HepG2 (cell line): ENCODE results near the gene APOBEC3H. TPM values are rescaled to one million over a fixed set of nuclear protein-coding genes. Genes with fewer than 3 reads are reported as not detected.

Source experiments
- ATAC-seq: fragments of 200-7000 bp; cut with Tn5 transposase; 3 replicates; pipeline ENCODE4 v1.9.1; 2020; ENCODE audit warnings: mild to moderate bottlenecking, moderate library complexity
- BruUV-seq: library from RNA; stranded (reverse); fragments of 400-500 nt; replicated peaks from 2 replicates; lab custom pipeline; 2021; lab: Mats Ljungman, UMichigan
- CTCF ChIA-PET: fragments of 300-600 bp; formaldehyde crosslinking; extraction: SDS; loops from one replicate; lab custom pipeline; 2021; ENCODE audit warnings: low total read pairs, inconsistent platforms, low intra/inter-chr PET ratio; lab: Yijun Ruan, JAX
- POLR2A ChIA-PET: fragments of 350-600 bp; sonication (Branson Sonifier 250); formaldehyde crosslinking; loops from one replicate; lab custom pipeline; 2020; ENCODE audit warnings: antibody characterized with exemption, inconsistent platforms; lab: Yijun Ruan, JAX
- DNase-seq: peaks from one replicate; pipeline ENCODE4 v3.0.0-alpha.2; 2015; ENCODE audit warnings: low spot score
- FAIRE-seq: peaks from 3 replicates; lab custom pipeline; 2011; peaks lifted over from hg19 to GRCh38; lab: Jason Lieb, UNC
- H2AFZ ChIP-seq: one replicate; pipeline ENCODE4 v1.6.1; 2011; ENCODE audit warnings: low read length, inconsistent platforms
- H3K27ac ChIP-seq: fragments of 300-600 bp; 3 replicates; pipeline ENCODE4 v1.8.0; 2011; ENCODE audit warnings: mixed run types, mild to moderate bottlenecking, mixed read lengths, low read length, inconsistent platforms; ENCODE audit not compliant: insufficient read depth; ENCODE audit errors: extremely low read length
- H3K27me3 ChIP-seq, 2 experiments: fragments of 200-600 bp in 1 of 2; 2 replicates in 1 of 2; 3 replicates in 1 of 2; pipeline versions ENCODE4 v1.6.0 to v1.8.0; 2011; ENCODE audit warnings: low read length in 2 of 2, mild to moderate bottlenecking in 2 of 2, moderate library complexity in 2 of 2, inconsistent platforms in 1 of 2; ENCODE audit not compliant: insufficient read depth in 2 of 2, control insufficient read depth in 1 of 2
- H3K36me3 ChIP-seq, 2 experiments: fragments of 200-600 bp in 1 of 2; replicated peaks in 1 of 2; 2 replicates in 1 of 2; 3 replicates in 1 of 2; pipeline versions ENCODE4 v1.5.1 to v1.8.0; 2011; ENCODE audit warnings: low read length in 2 of 2, inconsistent platforms in 1 of 2; ENCODE audit not compliant: insufficient read depth in 2 of 2, control insufficient read depth in 1 of 2
- H3K4me1 ChIP-seq: 2 replicates; pipeline ENCODE4 v1.5.1; 2012; ENCODE audit warnings: low read length, inconsistent platforms; ENCODE audit not compliant: insufficient read depth
- H3K4me2 ChIP-seq: 2 replicates; pipeline ENCODE4 v1.6.0; 2011; ENCODE audit warnings: low read depth, low read length, inconsistent platforms
- H3K4me3 ChIP-seq, 3 experiments: fragments of 200-600 bp in 1 of 3; sonication (generic), shearing (Covaris generic) in 1 of 3; replicated peaks in 1 of 3; 2 replicates each; pipeline ENCODE4 v1.5.1; 2011 to 2016; ENCODE audit warnings: low read length in 3 of 3, inconsistent platforms in 2 of 3, low read depth in 2 of 3, mild to moderate bottlenecking in 2 of 3, control low read depth in 1 of 3, mixed read lengths in 1 of 3; ENCODE audit not compliant: insufficient read depth in 1 of 3
- H3K79me2 ChIP-seq: one replicate; pipeline ENCODE4 v1.6.1; 2011; ENCODE audit warnings: low read length, inconsistent platforms; ENCODE audit not compliant: insufficient read depth
- H3K9ac ChIP-seq: 2 replicates; pipeline ENCODE4 v1.6.0; 2011; ENCODE audit warnings: mild to moderate bottlenecking, low read depth, low read length, inconsistent platforms; ENCODE audit not compliant: insufficient read depth
- H3K9me3 ChIP-seq: 2 replicates; pipeline ENCODE4 v1.5.1; 2012; ENCODE audit warnings: mild to moderate bottlenecking, low read length
- H4K20me1 ChIP-seq: 2 replicates; pipeline ENCODE4 v1.6.0; 2011; ENCODE audit warnings: inconsistent platforms, mild to moderate bottlenecking, low read length, moderate library complexity; ENCODE audit not compliant: insufficient read depth
- ATF7-NPFF ChIP-seq: sonication (generic); formaldehyde crosslinking; IDR thresholded peaks from 2 replicates; pipeline ENCODE4 v1.8.1; 2023; ENCODE audit warnings: mild to moderate bottlenecking, low read depth, missing genetic modification reagents, moderate library complexity
- CENPX ChIP-seq: sonication (generic); formaldehyde crosslinking; IDR thresholded peaks from 2 replicates; pipeline ENCODE4 v1.9.0; 2021; ENCODE audit warnings: mild to moderate bottlenecking, missing genetic modification reagents, moderate library complexity
- HNRNPK ChIP-seq: fragments of 200-400 bp; formaldehyde crosslinking; IDR thresholded peaks from 2 replicates; pipeline ENCODE4 v1.6.1; 2018; ENCODE audit warnings: low read length, low read depth, moderate library complexity, mild to moderate bottlenecking; ENCODE audit not compliant: poor library complexity, severe bottlenecking
- NFKBIZ ChIP-seq: IDR thresholded peaks from 2 replicates; pipeline ENCODE4 v1.6.1; 2018; ENCODE audit warnings: missing genetic modification reagents, missing compliant biosample characterization
- SIN3B ChIP-seq: fragments of 150-350 bp; IDR thresholded peaks from 2 replicates; pipeline ENCODE4 v1.6.1; 2014; ENCODE audit warnings: low read length
- SKI ChIP-seq: fragments of 450-650 bp; IDR thresholded peaks from one replicate; pipeline ENCODE4 v1.6.1; 2018; ENCODE audit warnings: mild to moderate bottlenecking; ENCODE audit not compliant: partially characterized antibody
- SNRNP70 ChIP-seq: fragments of 200-400 bp; formaldehyde crosslinking; IDR thresholded peaks from 2 replicates; pipeline ENCODE4 v1.6.1; 2017; ENCODE audit warnings: mild to moderate bottlenecking, low read depth, low read length, moderate library complexity
- ZNF205 ChIP-seq: IDR thresholded peaks from 2 replicates; pipeline ENCODE4 v1.6.1; 2018; ENCODE audit warnings: missing biosample characterization, missing genetic modification reagents
- ZNF329 ChIP-seq: sonication (generic); formaldehyde crosslinking; IDR thresholded peaks from 2 replicates; pipeline ENCODE4 v1.9.0; 2021; ENCODE audit warnings: low read depth, mild to moderate bottlenecking, missing genetic modification reagents
- ZNF792 ChIP-seq: IDR thresholded peaks from 2 replicates; pipeline ENCODE4 v1.6.1; 2016
- WGBS: methylation state at CpG from one replicate; pipeline ENCODE4 v1.1.6; 2017; ENCODE audit warnings: low lambda C conversion rate; 5-methylcytosine and 5-hydroxymethylcytosine counted together
- in situ Hi-C: cut with HindIII; loops from 2 replicates; pipeline ENCODE4 v1.10.0; 2017; ENCODE audit warnings: low pct_unique_long_range_greater_than_20kb; ENCODE audit not compliant: extremely low pct_ligation_motif_present
- intact Hi-C: fragments of 100-400 bp; cut with micrococcal nuclease; formaldehyde crosslinking; loops from one replicate; pipeline ENCODE4 v1.10.0; 2022; ENCODE audit not compliant: unreplicated experiment
- polyA plus RNA-seq, 8 experiments: library from polyadenylated mRNA; depleted of rRNA in 3 of 8; stranded (reverse) in 7 of 8; unstranded in 1 of 8; fragments of >200 nt; fragmentation: Illumina TruSeq in 4 of 8; extraction: Trizol in 4 of 8; gene quantifications; 2 replicates each; pipeline versions ENCODE4 v1.2.1 to v1.2.3, GENCODE V29; 2011 to 2016; ENCODE audit warnings: low read depth in 4 of 8, missing spikeins in 1 of 8, mixed read lengths in 1 of 8; ENCODE audit not compliant: insufficient read depth in 1 of 8
- total RNA-seq, 5 experiments: library from RNA; depleted of rRNA; stranded (reverse); fragments of >200 nt; fragmentation: Illumina TruSeq; extraction: Trizol; gene quantifications; 2 replicates each; pipeline ENCODE4 v1.2.3, GENCODE V29; 2016; ENCODE audit warnings: low read depth in 1 of 5
- TF ChIP-seq, protein P1 (sequence below): sonication (generic); formaldehyde crosslinking; IDR thresholded peaks from 2 replicates; pipeline ENCODE4 v1.4.0; 2020; ENCODE audit warnings: mild to moderate bottlenecking, missing genetic modification reagents, borderline replicate concordance
- TF ChIP-seq, protein P2 (sequence below): IDR thresholded peaks from 2 replicates; pipeline ENCODE4 v1.6.1; 2012; ENCODE audit warnings: low read length, improper control_type of control experiment
- TF ChIP-seq, protein P3 (sequence below): IDR thresholded peaks from 2 replicates; pipeline ENCODE4 v1.6.1; 2012; ENCODE audit warnings: low read depth, low read length, improper control_type of control experiment

Gene APOBEC3H
- total and polyA plus RNA-seq, 2 of the 13 experiments (the other 11 are each of a cell fraction or from before 2014, with no cell fraction given), result 0.18 to 0.31 TPM

DNA sequence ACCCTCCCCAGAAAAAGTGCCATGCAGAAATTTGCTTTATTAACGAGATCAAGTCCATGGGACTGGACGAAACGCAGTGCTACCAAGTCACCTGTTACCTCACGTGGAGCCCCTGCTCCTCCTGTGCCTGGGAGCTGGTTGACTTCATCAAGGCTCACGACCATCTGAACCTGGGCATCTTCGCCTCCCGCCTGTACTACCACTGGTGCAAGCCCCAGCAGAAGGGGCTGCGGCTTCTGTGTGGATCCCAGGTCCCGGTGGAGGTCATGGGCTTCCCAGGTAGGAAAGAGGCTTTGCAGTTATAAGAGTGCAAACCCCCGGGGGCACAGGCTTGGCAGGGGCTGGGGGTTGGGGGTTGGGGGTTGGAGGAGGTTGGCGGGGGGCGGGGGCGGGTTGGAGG lies 4.2 kb downstream of the APOBEC3H start (continued):
- TF ChIP-seq, protein P1, sequence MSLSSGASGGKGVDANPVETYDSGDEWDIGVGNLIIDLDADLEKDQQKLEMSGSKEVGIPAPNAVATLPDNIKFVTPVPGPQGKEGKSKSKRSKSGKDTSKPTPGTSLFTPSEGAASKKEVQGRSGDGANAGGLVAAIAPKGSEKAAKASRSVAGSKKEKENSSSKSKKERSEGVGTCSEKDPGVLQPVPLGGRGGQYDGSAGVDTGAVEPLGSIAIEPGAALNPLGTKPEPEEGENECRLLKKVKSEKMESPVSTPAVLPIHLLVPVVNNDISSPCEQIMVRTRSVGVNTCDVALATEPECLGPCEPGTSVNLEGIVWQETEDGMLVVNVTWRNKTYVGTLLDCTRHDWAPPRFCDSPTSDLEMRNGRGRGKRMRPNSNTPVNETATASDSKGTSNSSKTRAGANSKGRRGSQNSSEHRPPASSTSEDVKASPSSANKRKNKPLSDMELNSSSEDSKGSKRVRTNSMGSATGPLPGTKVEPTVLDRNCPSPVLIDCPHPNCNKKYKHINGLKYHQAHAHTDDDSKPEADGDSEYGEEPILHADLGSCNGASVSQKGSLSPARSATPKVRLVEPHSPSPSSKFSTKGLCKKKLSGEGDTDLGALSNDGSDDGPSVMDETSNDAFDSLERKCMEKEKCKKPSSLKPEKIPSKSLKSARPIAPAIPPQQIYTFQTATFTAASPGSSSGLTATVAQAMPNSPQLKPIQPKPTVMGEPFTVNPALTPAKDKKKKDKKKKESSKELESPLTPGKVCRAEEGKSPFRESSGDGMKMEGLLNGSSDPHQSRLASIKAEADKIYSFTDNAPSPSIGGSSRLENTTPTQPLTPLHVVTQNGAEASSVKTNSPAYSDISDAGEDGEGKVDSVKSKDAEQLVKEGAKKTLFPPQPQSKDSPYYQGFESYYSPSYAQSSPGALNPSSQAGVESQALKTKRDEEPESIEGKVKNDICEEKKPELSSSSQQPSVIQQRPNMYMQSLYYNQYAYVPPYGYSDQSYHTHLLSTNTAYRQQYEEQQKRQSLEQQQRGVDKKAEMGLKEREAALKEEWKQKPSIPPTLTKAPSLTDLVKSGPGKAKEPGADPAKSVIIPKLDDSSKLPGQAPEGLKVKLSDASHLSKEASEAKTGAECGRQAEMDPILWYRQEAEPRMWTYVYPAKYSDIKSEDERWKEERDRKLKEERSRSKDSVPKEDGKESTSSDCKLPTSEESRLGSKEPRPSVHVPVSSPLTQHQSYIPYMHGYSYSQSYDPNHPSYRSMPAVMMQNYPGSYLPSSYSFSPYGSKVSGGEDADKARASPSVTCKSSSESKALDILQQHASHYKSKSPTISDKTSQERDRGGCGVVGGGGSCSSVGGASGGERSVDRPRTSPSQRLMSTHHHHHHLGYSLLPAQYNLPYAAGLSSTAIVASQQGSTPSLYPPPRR (CRISPR knock-in tag), result no peak

DNA sequence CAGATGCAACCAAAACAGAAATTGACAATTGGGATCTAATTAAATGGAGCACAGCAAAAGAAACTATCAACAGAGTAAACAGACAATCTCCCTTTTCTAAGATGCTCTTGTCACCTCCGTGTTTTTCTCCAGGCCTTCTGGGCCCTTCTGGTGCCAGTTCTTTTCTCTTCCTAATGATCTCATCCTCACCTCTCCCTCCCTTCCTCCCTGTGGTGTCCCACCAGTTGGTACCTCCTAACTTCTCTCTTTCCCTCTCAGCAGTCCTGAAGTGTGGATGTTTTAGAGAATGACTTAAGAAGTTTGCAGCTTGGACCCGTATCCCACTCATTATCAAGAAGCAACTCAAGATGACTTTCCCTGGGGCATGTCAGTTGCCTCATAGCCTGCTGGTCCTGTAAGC lies 6.4 kb downstream of the APOBEC3H start:
- BruUV-seq, result no TSS peak
- Histone ChIP-seq H3K36me3 (no peaks in the 10 kb centered on the region), H3K79me2 (no peaks in the 10 kb centered on the region)
- ATAC-seq (no peak), DNase-seq (no peak)
- no peak for TF ChIP-seq HNRNPK
- TF ChIP-seq ZNF329 (CRISPR knock-in tag), result no peak
- no peak for TF ChIP-seq CENPX (CRISPR knock-in tag)
- no peak for TF ChIP-seq ZNF205 (CRISPR knock-in tag)
- no peak for TF ChIP-seq ATF7-NPFF (CRISPR knock-in tag)
- no peak for TF ChIP-seq SIN3B
- TF ChIP-seq, protein P2, sequence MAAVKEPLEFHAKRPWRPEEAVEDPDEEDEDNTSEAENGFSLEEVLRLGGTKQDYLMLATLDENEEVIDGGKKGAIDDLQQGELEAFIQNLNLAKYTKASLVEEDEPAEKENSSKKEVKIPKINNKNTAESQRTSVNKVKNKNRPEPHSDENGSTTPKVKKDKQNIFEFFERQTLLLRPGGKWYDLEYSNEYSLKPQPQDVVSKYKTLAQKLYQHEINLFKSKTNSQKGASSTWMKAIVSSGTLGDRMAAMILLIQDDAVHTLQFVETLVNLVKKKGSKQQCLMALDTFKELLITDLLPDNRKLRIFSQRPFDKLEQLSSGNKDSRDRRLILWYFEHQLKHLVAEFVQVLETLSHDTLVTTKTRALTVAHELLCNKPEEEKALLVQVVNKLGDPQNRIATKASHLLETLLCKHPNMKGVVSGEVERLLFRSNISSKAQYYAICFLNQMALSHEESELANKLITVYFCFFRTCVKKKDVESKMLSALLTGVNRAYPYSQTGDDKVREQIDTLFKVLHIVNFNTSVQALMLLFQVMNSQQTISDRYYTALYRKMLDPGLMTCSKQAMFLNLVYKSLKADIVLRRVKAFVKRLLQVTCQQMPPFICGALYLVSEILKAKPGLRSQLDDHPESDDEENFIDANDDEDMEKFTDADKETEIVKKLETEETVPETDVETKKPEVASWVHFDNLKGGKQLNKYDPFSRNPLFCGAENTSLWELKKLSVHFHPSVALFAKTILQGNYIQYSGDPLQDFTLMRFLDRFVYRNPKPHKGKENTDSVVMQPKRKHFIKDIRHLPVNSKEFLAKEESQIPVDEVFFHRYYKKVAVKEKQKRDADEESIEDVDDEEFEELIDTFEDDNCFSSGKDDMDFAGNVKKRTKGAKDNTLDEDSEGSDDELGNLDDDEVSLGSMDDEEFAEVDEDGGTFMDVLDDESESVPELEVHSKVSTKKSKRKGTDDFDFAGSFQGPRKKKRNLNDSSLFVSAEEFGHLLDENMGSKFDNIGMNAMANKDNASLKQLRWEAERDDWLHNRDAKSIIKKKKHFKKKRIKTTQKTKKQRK, result no peak
- TF ChIP-seq NFKBIZ (CRISPR knock-in tag), result no peak
- TF ChIP-seq SNRNP70, result no peak
- no peak for TF ChIP-seq ZNF792 (CRISPR knock-in tag)
- TF ChIP-seq, protein P3, sequence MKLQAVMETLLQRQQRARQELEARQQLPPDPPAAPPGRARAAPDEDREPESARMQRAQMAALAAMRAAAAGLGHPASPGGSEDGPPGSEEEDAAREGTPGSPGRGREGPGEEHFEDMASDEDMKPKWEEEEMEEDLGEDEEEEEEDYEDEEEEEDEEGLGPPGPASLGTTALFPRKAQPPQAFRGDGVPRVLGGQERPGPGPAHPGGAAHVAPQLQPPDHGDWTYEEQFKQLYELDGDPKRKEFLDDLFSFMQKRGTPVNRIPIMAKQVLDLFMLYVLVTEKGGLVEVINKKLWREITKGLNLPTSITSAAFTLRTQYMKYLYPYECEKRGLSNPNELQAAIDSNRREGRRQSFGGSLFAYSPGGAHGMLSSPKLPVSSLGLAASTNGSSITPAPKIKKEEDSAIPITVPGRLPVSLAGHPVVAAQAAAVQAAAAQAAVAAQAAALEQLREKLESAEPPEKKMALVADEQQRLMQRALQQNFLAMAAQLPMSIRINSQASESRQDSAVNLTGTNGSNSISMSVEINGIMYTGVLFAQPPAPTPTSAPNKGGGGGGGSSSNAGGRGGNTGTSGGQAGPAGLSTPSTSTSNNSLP, result no peak
- TF ChIP-seq SKI, result no peak
- TF ChIP-seq, all 625 proteins: peak for 0
- Histone ChIP-seq H4K20me1 (no peaks in the 10 kb centered on the region), H3K9me3 (no peaks in the 10 kb centered on the region), H3K27ac (no peak overlapping the region), H3K27me3 (peaks cover 0 to 2% of the 10 kb centered on the region in 2 experiments; a peak in 3 of 5 replicates), H3K9ac (no peak overlapping the region), H3K4me2 (no peak overlapping the region), H2AFZ (no peak overlapping the region), H3K4me3 (no peak overlapping the region), H3K4me1 (peaks cover 16% of the 10 kb centered on the region)
- FAIRE-seq, result no peak
- intact Hi-C loops (no loop called here), in situ Hi-C loops (no loop called here)
- WGBS, result 0% methylated on average over 2 of the region's 2 CpGs
- ChIA-PET POLR2A (no interaction called here), CTCF (no interaction called here)
